GM21526 (cell line): ENCODE data around the gene ARHGAP25.
"Not testable (repeated sequence)": the region's sequence is repeated elsewhere in the genome, so short reads cannot be mapped to it uniquely, and the experiment has no call there.

Experiments
- ATAC-seq: cut with Tn5 transposase; IDR thresholded peaks from one replicate; pipeline ENCODE4 v1.9.1; 2021; ENCODE audit warnings: moderate library complexity; ENCODE audit not compliant: unreplicated experiment, low FRiP score

The ARHGAP25 gene

GRCh38 chr2:68790600-68790999 is 56.0 kb downstream of the ARHGAP25 start:
- ATAC-seq: no peak

GRCh38 chr2:68791914-68792313 is 57.3 kb downstream of the ARHGAP25 start:
- no peak for ATAC-seq

- ATAC-seq: no peak
These were observed 58.1 kb downstream of the ARHGAP25 start for GRCh38 chr2:68792751-68793150.

- ATAC-seq: no peak
These were observed 61.8 kb downstream of the ARHGAP25 start for GRCh38 chr2:68796295-68796905.

DNA sequence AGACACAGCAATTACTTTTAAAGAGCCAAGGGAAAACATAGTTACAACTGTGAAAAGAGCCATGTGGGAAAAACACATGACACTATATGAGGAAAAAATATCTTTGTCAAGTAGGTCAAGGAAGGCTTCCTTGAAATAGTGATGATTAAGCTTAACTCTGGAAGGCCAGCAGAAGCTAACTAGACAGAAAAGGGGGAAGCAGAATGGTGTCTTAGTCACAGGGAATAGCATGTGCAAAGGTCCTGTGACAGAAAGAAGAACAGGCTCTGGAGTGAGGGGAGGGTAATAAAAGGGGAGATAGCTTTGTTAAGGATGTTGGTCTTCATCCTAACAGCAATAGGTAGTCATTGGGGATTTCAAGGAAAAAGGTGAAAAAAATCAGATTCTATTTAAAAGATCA is 64.0 kb downstream of the ARHGAP25 start:
- ATAC-seq: no peak

DNA sequence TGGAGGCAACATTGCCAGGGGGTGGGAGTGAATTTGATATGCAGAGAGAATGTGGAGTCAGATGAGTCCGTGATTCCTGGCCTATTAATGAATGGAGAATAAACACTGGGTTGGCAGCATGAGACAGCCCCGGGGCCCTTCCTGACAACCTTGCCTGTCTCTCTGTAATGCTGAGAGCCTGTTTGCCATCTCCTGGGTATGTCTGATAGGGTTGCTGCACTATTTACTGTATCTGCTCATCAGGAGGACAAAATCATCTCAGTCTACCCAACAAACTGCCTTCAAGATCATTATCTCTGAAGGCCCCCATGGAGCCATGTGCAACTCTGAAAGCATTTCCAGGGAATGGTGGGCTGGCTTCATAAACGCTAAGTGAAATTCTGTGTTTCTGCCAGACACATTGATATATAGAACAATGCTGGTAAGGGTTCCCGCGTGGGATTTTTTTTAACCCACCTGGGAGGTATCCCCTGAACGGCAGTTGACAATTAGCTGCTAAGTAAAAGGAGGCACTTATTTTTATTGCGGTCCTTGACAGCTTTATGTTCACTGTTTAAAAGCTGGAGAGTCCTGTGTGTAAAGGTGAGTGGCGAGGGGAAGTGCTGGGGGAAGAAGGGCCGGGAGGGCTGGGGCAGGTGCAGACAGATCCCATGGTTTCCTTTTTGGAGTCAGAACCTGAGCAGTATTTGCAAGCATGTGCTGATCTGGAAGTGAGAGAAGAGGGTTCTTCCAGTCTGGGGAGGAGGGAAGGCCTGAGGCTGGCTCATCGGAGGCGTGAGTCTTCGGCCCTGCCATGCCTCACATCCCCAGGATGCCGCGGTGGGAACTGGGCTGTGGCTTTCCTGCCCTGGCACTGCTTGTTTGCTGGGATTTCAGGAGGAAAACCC is 64.8 kb downstream of the ARHGAP25 start:
- ATAC-seq: no peak

DNA sequence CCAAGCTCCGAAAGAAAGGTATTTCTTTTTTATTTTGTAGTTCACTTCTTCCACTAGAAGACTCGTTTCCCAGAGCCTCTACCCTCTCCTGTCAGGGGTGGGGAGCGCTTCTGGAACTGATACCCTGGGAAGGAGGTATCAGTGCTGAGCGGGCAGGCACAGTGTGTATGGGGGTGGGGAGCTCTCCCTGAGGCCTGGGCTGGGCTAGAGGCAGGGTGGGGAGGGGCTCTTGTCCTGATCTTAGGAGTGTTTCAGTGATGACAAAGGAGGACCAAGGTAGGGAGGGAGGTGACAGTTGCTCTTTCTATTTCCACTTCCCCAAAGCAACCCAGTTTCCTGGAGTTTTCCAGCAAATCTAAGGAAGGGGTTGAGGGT is 65.4 kb downstream of the ARHGAP25 start:
- no peak for ATAC-seq

DNA sequence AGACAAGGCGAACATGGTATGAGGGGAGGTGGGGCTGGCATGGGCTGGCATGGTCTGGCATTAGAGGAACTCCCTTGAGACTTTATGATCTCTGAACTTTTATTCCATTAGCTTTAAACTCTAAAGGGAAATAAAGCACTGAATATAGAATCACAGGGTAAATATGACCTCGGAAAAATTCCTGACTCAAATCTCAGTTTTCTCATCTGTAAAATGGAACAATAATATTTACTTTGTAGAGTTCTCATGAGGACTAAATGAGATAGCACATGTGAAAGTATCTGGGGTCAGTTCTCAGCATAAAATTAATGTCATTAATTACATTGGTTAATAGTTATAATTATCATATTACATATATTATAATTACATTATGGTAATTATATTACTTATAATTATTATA is 65.9 kb downstream of the ARHGAP25 start:
- no peak for ATAC-seq

GRCh38 chr2:68802161-68802560 is 67.5 kb downstream of the ARHGAP25 start:
- ATAC-seq: not testable (repeated sequence)

DNA sequence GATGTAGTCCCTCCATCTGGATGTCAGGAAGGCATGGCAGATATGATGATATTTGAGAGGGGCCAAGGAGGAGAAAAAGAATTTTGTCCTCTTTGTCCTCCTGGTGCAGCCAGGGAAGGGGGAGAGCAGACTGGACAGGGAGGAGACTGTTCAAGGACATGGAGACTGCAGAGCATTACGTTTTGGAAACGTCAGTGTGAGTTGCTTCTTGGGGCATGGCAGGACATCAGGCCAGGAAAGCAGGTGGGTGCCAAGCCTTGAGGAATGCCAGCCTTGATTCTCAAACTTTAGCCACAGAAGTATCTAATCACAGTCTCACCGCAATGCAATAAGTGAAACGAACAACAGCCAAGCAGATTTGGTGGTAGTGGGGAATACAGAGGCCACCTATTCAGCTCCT is 70.4 kb downstream of the ARHGAP25 start:
- no peak for ATAC-seq

- no peak for ATAC-seq
These were observed 72.0 kb downstream of the ARHGAP25 start for GRCh38 chr2:68806511-68807109.

GRCh38 chr2:68807821-68808266 is 73.2 kb downstream of the ARHGAP25 start:
- ATAC-seq: no peak

DNA sequence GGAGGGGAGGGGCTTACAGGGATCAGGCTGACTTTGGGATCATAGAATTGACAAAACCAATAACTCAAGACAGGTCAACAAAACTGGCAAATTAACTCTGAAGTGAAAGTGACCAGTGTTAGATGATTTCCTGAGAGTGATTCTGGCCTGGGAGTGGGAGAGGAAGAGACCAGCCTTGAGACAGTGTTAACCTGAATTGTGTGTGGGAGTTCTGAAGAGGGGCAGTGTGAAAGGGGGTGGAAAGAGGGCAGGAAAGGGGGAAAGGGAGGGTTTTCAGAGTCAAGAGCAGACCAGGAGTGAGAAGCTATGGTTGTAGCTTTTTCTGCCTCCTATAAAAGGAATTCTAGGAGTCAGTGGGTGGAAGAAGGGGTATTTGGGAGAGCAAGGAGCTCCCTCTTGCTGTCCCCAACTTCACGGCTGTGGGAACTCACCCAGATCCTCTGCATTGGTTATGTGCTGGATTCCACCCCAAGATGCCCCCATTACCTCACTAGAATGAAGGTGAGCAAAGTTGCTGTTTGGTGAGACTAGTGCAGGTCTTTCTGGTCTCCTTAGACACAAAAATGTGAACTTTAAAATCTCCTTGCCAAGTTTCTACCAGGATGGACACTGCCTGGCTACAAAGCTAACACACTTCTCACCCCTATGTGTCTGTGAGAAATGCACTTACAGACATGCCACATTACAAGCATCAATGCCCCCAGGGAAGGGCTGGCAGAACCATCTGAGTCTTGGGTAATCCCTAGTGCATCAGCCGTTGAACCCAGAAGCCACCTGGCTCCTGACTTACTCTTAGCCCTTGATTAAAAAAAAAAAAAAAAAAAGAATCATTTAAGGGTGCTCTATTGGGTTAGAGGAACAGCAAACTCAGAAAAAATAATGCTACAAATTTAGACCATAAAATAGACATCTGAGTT is 75.0 kb downstream of the ARHGAP25 start:
- ATAC-seq: no peak

- ATAC-seq: no peak
These were observed 76.8 kb downstream of the ARHGAP25 start for GRCh38 chr2:68811364-68811763.

GRCh38 chr2:68812251-68812650 is 77.6 kb downstream of the ARHGAP25 start:
- no peak for ATAC-seq

- no peak for ATAC-seq
These were observed 79.0 kb downstream of the ARHGAP25 start for GRCh38 chr2:68813596-68813995.

- ATAC-seq: no peak
These were observed 82.7 kb downstream of the ARHGAP25 start for GRCh38 chr2:68817306-68817705.

DNA sequence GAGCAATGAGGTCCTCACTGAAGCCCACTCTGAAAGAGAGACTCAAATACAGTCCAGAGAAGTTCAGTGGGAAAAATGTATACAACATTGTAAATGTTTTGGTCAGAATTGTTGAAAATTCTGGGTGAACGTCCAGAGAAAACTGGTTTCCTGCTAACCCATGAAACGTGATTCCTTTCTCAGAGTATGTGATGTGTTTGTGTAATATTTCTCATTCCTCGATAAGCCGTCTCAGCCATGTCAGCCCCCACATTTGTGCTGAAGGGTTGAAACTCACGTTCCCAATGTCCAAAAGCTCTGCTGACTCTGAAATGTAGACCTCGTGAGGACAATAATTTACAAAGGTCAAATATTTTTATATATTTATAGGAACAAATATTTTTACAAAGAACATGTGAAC is 84.9 kb downstream of the ARHGAP25 start:
- no peak for ATAC-seq

DNA sequence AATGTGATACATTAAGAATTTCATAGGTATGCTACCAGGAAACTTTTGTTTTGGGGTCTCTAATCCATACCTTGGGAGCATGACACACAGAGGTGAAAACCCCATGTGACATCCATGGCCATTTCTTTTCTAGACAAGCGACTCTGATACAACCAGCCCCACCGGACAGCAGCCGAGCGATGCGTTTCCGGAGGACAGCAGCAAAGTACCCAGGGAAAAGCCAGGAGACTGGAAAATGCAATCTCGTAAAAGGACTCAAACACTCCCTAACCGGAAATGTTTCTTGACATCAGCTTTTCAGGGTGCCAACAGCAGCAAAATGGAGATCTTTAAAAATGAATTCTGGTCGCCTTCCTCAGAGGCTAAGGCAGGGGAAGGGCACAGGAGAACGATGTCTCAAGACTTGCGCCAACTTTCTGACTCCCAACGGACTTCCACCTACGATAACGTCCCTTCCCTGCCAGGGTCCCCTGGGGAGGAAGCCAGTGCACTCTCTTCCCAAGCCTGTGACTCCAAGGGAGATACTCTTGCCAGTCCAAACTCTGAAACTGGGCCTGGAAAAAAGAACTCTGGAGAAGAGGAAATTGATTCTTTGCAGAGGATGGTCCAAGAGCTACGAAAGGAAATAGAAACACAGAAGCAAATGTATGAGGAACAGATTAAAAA is 87.7 kb downstream of the ARHGAP25 start:
- ATAC-seq: no peak

DNA sequence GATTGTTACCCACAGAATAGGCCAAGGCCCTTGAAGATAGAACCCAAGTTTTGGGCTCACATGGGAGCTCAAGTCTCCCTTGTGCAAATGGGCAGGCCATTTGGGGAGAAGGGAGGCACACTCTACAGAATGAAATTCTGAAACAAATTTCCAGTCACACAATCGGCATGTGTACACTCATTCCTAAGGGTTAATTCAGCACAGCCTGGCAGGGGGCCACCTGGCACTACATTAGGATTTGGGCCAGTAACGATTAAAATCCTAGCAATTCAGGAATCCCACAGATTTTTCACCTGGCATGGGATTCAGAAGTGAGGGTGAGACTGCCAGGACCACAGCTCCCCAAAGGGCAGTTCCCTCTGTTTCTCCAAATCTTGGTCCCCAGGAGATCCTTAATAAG is 90.2 kb downstream of the ARHGAP25 start:
- no peak for ATAC-seq
